Measurements from ENCODE around the gene IL18R1. TPM values are rescaled to one million over a fixed set of nuclear protein-coding genes. Genes with fewer than 3 reads are reported as not detected.

IL18R1 gene
- total RNA-seq, 1 donor from 2014 or later, result not detected

- no peaks in the 10 kb centered on the region for H3K27me3 Mint-ChIP-seq (ENCODE audit: unreplicated experiment)
These were observed 1.1 kb downstream of the IL18R1 start for GRCh38 chr2:102356741-102357140.

GRCh38 chr2:102357937-102358336 is 2.3 kb downstream of the IL18R1 start:
- Mint-ChIP-seq H3K36me3 (ENCODE audit: unreplicated experiment) (no peaks in the 10 kb centered on the region), H3K9me3 (ENCODE audit: unreplicated experiment) (peaks cover 2% of the 10 kb centered on the region), H3K4me1 (ENCODE audit: low read depth, unreplicated experiment) (peaks cover 4% of the 10 kb centered on the region), H3K27me3 (ENCODE audit: unreplicated experiment) (no peaks in the 10 kb centered on the region), H3K27ac (ENCODE audit: unreplicated experiment) (no peak overlapping the region), H3K4me3 (ENCODE audit: unreplicated experiment) (no peak overlapping the region)
- DNase-seq, result no peak
- no peak for TF ChIP-seq CTCF (IDR thresholded peaks at IDR 0.05; ENCODE audit: partially characterized antibody, unreplicated experiment)

More at GRCh38 chr2:102356741-102357140, 1.1 kb downstream of the IL18R1 start:
- Mint-ChIP-seq H3K36me3 (ENCODE audit: unreplicated experiment) (no peaks in the 10 kb centered on the region), H3K27ac (ENCODE audit: unreplicated experiment) (no peak overlapping the region), H3K4me1 (ENCODE audit: low read depth, unreplicated experiment) (peaks cover 4% of the 10 kb centered on the region), H3K4me3 (ENCODE audit: unreplicated experiment) (no peak overlapping the region), H3K9me3 (ENCODE audit: unreplicated experiment) (peaks cover 2% of the 10 kb centered on the region)
- no peak for DNase-seq
- no peak for TF ChIP-seq CTCF (IDR thresholded peaks at IDR 0.05; ENCODE audit: partially characterized antibody, unreplicated experiment)

- no peak overlapping the region for H3K27ac Mint-ChIP-seq (ENCODE audit: unreplicated experiment)
- H3K4me3 Mint-ChIP-seq (ENCODE audit: unreplicated experiment), result no peak overlapping the region
- H3K36me3 Mint-ChIP-seq (ENCODE audit: unreplicated experiment), result no peaks in the 10 kb centered on the region
- peaks cover 4% of the 10 kb centered on the region for H3K4me1 Mint-ChIP-seq (ENCODE audit: low read depth, unreplicated experiment)
- TF ChIP-seq CTCF (IDR thresholded peaks at IDR 0.05; ENCODE audit: partially characterized antibody, unreplicated experiment), result no peak
- no peaks in the 10 kb centered on the region for H3K27me3 Mint-ChIP-seq (ENCODE audit: unreplicated experiment)
- DNase-seq, result no peak
- peaks cover 2% of the 10 kb centered on the region for H3K9me3 Mint-ChIP-seq (ENCODE audit: unreplicated experiment)
These were observed 2.9 kb downstream of the IL18R1 start for GRCh38 chr2:102358496-102358895.

GRCh38 chr2:102359527-102359926 is 3.9 kb downstream of the IL18R1 start:
- H3K27ac Mint-ChIP-seq (ENCODE audit: unreplicated experiment), result no peak overlapping the region
- no peak overlapping the region for H3K4me3 Mint-ChIP-seq (ENCODE audit: unreplicated experiment)
- H3K27me3 Mint-ChIP-seq (ENCODE audit: unreplicated experiment), result no peaks in the 10 kb centered on the region
- no peaks in the 10 kb centered on the region for H3K36me3 Mint-ChIP-seq (ENCODE audit: unreplicated experiment)
- TF ChIP-seq CTCF (IDR thresholded peaks at IDR 0.05; ENCODE audit: partially characterized antibody, unreplicated experiment), result no peak
- no peak for DNase-seq
- peaks cover 4% of the 10 kb centered on the region for H3K4me1 Mint-ChIP-seq (ENCODE audit: low read depth, unreplicated experiment)
- H3K9me3 Mint-ChIP-seq (ENCODE audit: unreplicated experiment), result peaks cover 2% of the 10 kb centered on the region

- Mint-ChIP-seq H3K27me3 (ENCODE audit: unreplicated experiment) (peaks cover 2% of the 10 kb centered on the region), H3K9me3 (ENCODE audit: unreplicated experiment) (peaks cover 6% of the 10 kb centered on the region), H3K27ac (ENCODE audit: unreplicated experiment) (no peak overlapping the region), H3K36me3 (ENCODE audit: unreplicated experiment) (peaks cover 6% of the 10 kb centered on the region), H3K4me3 (ENCODE audit: unreplicated experiment) (no peak overlapping the region), H3K4me1 (ENCODE audit: low read depth, unreplicated experiment) (no peaks in the 10 kb centered on the region)
- DNase-seq, result no peak
- TF ChIP-seq CTCF (IDR thresholded peaks at IDR 0.05; ENCODE audit: partially characterized antibody, unreplicated experiment), result no peak
These were observed 6.1 kb downstream of the IL18R1 start for GRCh38 chr2:102361632-102362241.
